ENCODE measurements around the gene IPP.

IPP gene

DNA sequence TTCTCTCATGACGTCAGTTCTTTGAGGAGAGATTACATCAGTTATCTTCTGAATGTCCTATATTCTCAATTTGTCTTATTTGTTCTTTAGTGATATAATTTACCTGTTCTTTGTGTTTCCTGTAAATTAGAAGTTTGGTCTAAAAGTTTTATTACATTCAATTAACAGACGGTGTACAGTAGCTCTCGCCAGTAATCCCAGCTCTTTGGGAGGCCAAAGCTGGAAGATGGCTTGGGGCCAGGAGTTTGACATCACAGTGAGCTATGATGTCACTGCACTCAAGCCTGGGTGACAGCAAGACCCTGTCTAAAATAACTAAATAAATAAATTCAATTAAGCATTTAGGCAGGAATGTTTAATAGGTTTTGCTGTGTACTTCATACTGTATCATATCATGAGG is 25.3 kb upstream of the IPP start:
- Histone ChIP-seq H2BK120ac (ENCODE audit: low read depth, low read length) (no peak overlapping the region), H3K36me3 (replicated peaks in 1 of 2; ENCODE audit: control insufficient read depth in 2 of 2, insufficient read depth in 2 of 2, low read length in 2 of 2) (no peaks in the 10 kb centered on the region), H3K4me1 (ENCODE audit: control insufficient read depth in 2 of 2, insufficient read depth in 1 of 2, low read depth in 1 of 2, low read length in 2 of 2) (no peaks in the 10 kb centered on the region), H3K14ac (ENCODE audit: low read length) (no peak overlapping the region), H4K8ac (ENCODE audit: low read depth, low read length) (no peak overlapping the region), H3K4ac (ENCODE audit: low read length) (no peak overlapping the region), H3K79me1 (ENCODE audit: low read depth, low read length) (no peaks in the 10 kb centered on the region), H3K27me3 (ENCODE audit: control insufficient read depth in 3 of 3, insufficient read depth in 3 of 3, low read depth in 1 of 3, low read length in 3 of 3) (peaks cover 0 to 3% (median 0%) of the 10 kb centered on the region in 3 experiments), H3K4me3 (ENCODE audit: low read length in 2 of 2) (no peak overlapping the region), H3K9me3 (replicated peaks in 1 of 2; ENCODE audit: control insufficient read depth in 2 of 2, insufficient read depth in 1 of 2, low read depth in 1 of 2, low read length in 2 of 2) (no peaks in the 10 kb centered on the region), H2BK12ac (ENCODE audit: low read length) (no peak overlapping the region), H2BK5ac (ENCODE audit: low read length) (no peak overlapping the region), H2BK15ac (ENCODE audit: low read length) (no peak overlapping the region), H3K9ac (ENCODE audit: low read depth, low read length, poor library complexity) (no peak overlapping the region), H4K91ac (ENCODE audit: low read depth, low read length, poor library complexity) (no peak overlapping the region), H2AFZ (ENCODE audit: low read length) (no peak overlapping the region), H3K27ac (replicated peaks; ENCODE audit: low read length) (no peak overlapping the region), H2AK5ac (ENCODE audit: low read depth, low read length) (no peak overlapping the region), H3K4me2 (ENCODE audit: insufficient read depth, low read length, poor library complexity, severe bottlenecking) (no peak overlapping the region), H3K23ac (ENCODE audit: low read depth, low read length, poor library complexity) (no peak overlapping the region), H3K18ac (ENCODE audit: low read length) (no peak overlapping the region)
- DNase-seq (ENCODE audit: low spot score) = no peak
- no CpG with 5 or more reads among the region's 3 CpGs for WGBS, 2 donors (ENCODE audit: extremely low coverage in 2 of 2, insufficient read length in 2 of 2, insufficient replicate concordance in 1 of 2)

DNA sequence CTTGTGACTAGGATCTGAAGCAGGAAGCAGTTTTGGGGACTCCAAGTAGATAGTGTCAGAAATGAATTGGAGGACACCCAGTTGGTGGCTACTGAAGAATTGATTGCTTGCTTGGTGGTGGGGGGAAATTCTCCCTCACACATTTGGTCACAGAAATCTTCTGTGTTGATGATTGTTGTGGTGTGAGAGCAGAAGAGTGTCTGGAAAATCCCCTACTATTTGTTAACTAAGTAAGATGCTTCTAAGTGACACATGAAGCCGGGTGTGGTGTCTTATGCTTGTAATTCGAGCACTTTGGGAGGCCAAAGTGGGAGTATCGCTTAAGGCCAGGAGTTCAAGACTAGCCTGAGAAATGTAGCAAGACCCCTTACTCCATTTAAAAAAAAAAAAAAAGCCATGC is 22.5 kb upstream of the IPP start:
- no peak overlapping the region for H3K14ac ChIP-seq (ENCODE audit: low read length)
- H3K9ac ChIP-seq (ENCODE audit: low read depth, low read length, poor library complexity) = no peak overlapping the region
- no peaks in the 10 kb centered on the region for H3K36me3 ChIP-seq (replicated peaks in 1 of 2; ENCODE audit: control insufficient read depth in 2 of 2, insufficient read depth in 2 of 2, low read length in 2 of 2)
- no peak overlapping the region for H2BK15ac ChIP-seq (ENCODE audit: low read length)
- H3K18ac ChIP-seq (ENCODE audit: low read length) = no peak overlapping the region
- H3K79me1 ChIP-seq (ENCODE audit: low read depth, low read length) = no peaks in the 10 kb centered on the region
- H4K91ac ChIP-seq (ENCODE audit: low read depth, low read length, poor library complexity) = no peak overlapping the region
- H2BK120ac ChIP-seq (ENCODE audit: low read depth, low read length) = no peak overlapping the region
- H4K8ac ChIP-seq (ENCODE audit: low read depth, low read length) = no peak overlapping the region
- H3K23ac ChIP-seq (ENCODE audit: low read depth, low read length, poor library complexity) = no peak overlapping the region
- H3K4ac ChIP-seq (ENCODE audit: low read length) = no peak overlapping the region
- no CpG with 5 or more reads among the region's 3 CpGs for WGBS, 2 donors (ENCODE audit: extremely low coverage in 2 of 2, insufficient read length in 2 of 2, insufficient replicate concordance in 1 of 2)
- no peak overlapping the region for H3K4me2 ChIP-seq (ENCODE audit: insufficient read depth, low read length, poor library complexity, severe bottlenecking)
- H2BK12ac ChIP-seq (ENCODE audit: low read length) = no peak overlapping the region
- H3K4me1 ChIP-seq (ENCODE audit: control insufficient read depth in 2 of 2, insufficient read depth in 1 of 2, low read depth in 1 of 2, low read length in 2 of 2) = no peaks in the 10 kb centered on the region
- no peaks in the 10 kb centered on the region for H3K9me3 ChIP-seq (replicated peaks in 1 of 2; ENCODE audit: control insufficient read depth in 2 of 2, insufficient read depth in 1 of 2, low read depth in 1 of 2, low read length in 2 of 2)
- peaks cover 0 to 3% (median 0%) of the 10 kb centered on the region in 3 experiments for H3K27me3 ChIP-seq (ENCODE audit: control insufficient read depth in 3 of 3, insufficient read depth in 3 of 3, low read depth in 1 of 3, low read length in 3 of 3)
- DNase-seq (ENCODE audit: low spot score) = no peak
- no peak overlapping the region for H2BK5ac ChIP-seq (ENCODE audit: low read length)
- no peak overlapping the region for H2AFZ ChIP-seq (ENCODE audit: low read length)
- no peak overlapping the region for H2AK5ac ChIP-seq (ENCODE audit: low read depth, low read length)
- H3K4me3 ChIP-seq (ENCODE audit: low read length in 2 of 2) = no peak overlapping the region
- no peak overlapping the region for H3K27ac ChIP-seq (replicated peaks; ENCODE audit: low read length)

DNA sequence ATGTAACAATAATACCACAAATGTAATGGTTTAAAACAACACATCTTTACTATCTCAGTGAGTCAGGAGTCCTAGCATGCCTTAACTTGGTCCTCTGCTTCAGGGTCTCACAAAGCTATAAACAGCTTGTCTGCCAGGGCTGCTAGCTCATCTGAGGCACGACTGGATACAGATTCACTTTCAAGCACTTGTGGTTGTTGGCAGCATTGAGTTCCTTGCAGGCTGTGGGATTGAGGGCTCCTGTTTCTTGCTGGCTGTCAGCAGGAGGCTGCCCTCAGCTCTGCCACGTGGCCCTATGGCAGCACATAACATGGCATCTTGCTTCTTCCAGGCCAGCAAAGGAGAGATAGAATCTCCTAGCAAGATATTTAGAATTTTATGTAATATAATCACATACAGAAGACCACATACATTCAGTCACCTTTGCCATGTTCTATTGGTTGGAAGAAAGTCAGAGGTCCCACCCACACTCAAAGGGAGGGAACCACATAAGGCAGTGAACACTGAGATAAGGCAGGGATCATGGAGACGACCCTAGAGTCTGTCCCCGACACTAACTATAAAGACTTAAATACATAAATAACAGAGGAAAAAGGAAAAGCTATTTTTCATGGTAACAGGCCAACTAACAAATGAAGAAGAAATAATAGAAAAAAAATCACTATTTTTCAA is 18.9 kb upstream of the IPP start:
- no peak for DNase-seq (ENCODE audit: low spot score)
- Histone ChIP-seq H2BK5ac (ENCODE audit: low read length) (no peak overlapping the region), H3K23ac (ENCODE audit: low read depth, low read length, poor library complexity) (no peak overlapping the region), H2BK12ac (ENCODE audit: low read length) (no peak overlapping the region), H3K4me2 (ENCODE audit: insufficient read depth, low read length, poor library complexity, severe bottlenecking) (no peak overlapping the region), H3K4ac (ENCODE audit: low read length) (no peak overlapping the region), H3K27ac (replicated peaks; ENCODE audit: low read length) (no peak overlapping the region), H3K18ac (ENCODE audit: low read length) (no peak overlapping the region), H4K8ac (ENCODE audit: low read depth, low read length) (no peak overlapping the region), H2AK5ac (ENCODE audit: low read depth, low read length) (no peak overlapping the region), H3K27me3 (ENCODE audit: control insufficient read depth in 3 of 3, insufficient read depth in 3 of 3, low read depth in 1 of 3, low read length in 3 of 3) (peaks cover 0 to 3% (median 0%) of the 10 kb centered on the region in 3 experiments), H3K79me1 (ENCODE audit: low read depth, low read length) (no peaks in the 10 kb centered on the region), H2BK15ac (ENCODE audit: low read length) (no peak overlapping the region), H2AFZ (ENCODE audit: low read length) (peak overlapping the region; percentile 32), H3K9me3 (replicated peaks in 1 of 2; ENCODE audit: control insufficient read depth in 2 of 2, insufficient read depth in 1 of 2, low read depth in 1 of 2, low read length in 2 of 2) (no peaks in the 10 kb centered on the region), H3K14ac (ENCODE audit: low read length) (no peak overlapping the region), H4K91ac (ENCODE audit: low read depth, low read length, poor library complexity) (no peak overlapping the region), H2BK120ac (ENCODE audit: low read depth, low read length) (no peak overlapping the region), H3K4me1 (ENCODE audit: control insufficient read depth in 2 of 2, insufficient read depth in 1 of 2, low read depth in 1 of 2, low read length in 2 of 2) (no peaks in the 10 kb centered on the region), H3K9ac (ENCODE audit: low read depth, low read length, poor library complexity) (no peak overlapping the region), H3K4me3 (ENCODE audit: low read length in 2 of 2) (no peak overlapping the region), H3K36me3 (replicated peaks in 1 of 2; ENCODE audit: control insufficient read depth in 2 of 2, insufficient read depth in 2 of 2, low read length in 2 of 2) (no peaks in the 10 kb centered on the region)
- no CpG with 5 or more reads among the region's 4 CpGs for WGBS, 2 donors (ENCODE audit: extremely low coverage in 2 of 2, insufficient read length in 2 of 2, insufficient replicate concordance in 1 of 2)

DNA sequence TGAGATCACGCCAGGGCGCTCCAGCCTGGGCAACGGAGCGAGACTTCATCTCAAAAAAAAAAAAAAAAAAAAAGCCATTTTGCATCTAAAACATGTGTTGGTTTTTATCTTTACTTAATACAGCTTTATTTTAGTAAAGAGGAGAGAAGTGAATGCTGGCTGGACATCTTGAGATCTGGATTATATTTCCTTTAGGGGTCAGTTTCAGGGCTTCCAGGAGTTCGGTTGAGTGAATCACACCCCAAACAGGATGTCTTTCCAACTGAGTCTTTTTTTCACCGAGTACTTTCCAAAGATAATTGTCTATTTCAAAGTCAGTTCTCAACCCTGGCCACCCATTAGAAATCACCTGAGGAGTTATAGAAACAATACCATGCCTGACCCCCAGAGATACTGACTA is 16.6 kb upstream of the IPP start:
- Histone ChIP-seq H2BK5ac (ENCODE audit: low read length) (no peak overlapping the region), H3K9ac (ENCODE audit: low read depth, low read length, poor library complexity) (no peak overlapping the region), H3K14ac (ENCODE audit: low read length) (no peak overlapping the region), H2BK15ac (ENCODE audit: low read length) (no peak overlapping the region), H3K36me3 (replicated peaks in 1 of 2; ENCODE audit: control insufficient read depth in 2 of 2, insufficient read depth in 2 of 2, low read length in 2 of 2) (no peaks in the 10 kb centered on the region), H2AFZ (ENCODE audit: low read length) (no peak overlapping the region), H3K27ac (replicated peaks; ENCODE audit: low read length) (no peak overlapping the region), H3K79me1 (ENCODE audit: low read depth, low read length) (no peaks in the 10 kb centered on the region), H3K4me3 (ENCODE audit: low read length in 2 of 2) (no peak overlapping the region), H3K4ac (ENCODE audit: low read length) (no peak overlapping the region), H2BK120ac (ENCODE audit: low read depth, low read length) (no peak overlapping the region), H3K23ac (ENCODE audit: low read depth, low read length, poor library complexity) (no peak overlapping the region), H2BK12ac (ENCODE audit: low read length) (no peak overlapping the region), H2AK5ac (ENCODE audit: low read depth, low read length) (no peak overlapping the region), H4K91ac (ENCODE audit: low read depth, low read length, poor library complexity) (no peak overlapping the region), H4K8ac (ENCODE audit: low read depth, low read length) (no peak overlapping the region), H3K4me2 (ENCODE audit: insufficient read depth, low read length, poor library complexity, severe bottlenecking) (no peak overlapping the region), H3K18ac (ENCODE audit: low read length) (no peak overlapping the region), H3K4me1 (ENCODE audit: control insufficient read depth in 2 of 2, insufficient read depth in 1 of 2, low read depth in 1 of 2, low read length in 2 of 2) (no peaks in the 10 kb centered on the region), H3K9me3 (replicated peaks in 1 of 2; ENCODE audit: control insufficient read depth in 2 of 2, insufficient read depth in 1 of 2, low read depth in 1 of 2, low read length in 2 of 2) (no peaks in the 10 kb centered on the region), H3K27me3 (ENCODE audit: control insufficient read depth in 3 of 3, insufficient read depth in 3 of 3, low read depth in 1 of 3, low read length in 3 of 3) (no peaks in the 10 kb centered on the region)
- WGBS, 2 donors (ENCODE audit: extremely low coverage in 2 of 2, insufficient read length in 2 of 2, insufficient replicate concordance in 1 of 2) = no CpG with 5 or more reads among the region's 6 CpGs
- DNase-seq (ENCODE audit: low spot score) = no peak
